NCI-H1436 (cell line): ENCODE measurements around the gene ATXN10.

Experiments used
- DNase-seq: peaks from one replicate; lab custom pipeline; 2025; lab: John Stamatoyannopoulos, UW

The ATXN10 gene

GRCh38 chr22:45758603-45759002, 87.0 kb downstream of the ATXN10 start:
- DNase-seq = no peak

- no peak for DNase-seq
These were observed 89.0 kb downstream of the ATXN10 start for GRCh38 chr22:45760682-45761081.

- DNase-seq = no peak
These were observed 91.1 kb downstream of the ATXN10 start for GRCh38 chr22:45762545-45763235.

GRCh38 chr22:45763236-45763624, 91.6 kb downstream of the ATXN10 start:
- DNase-seq = no peak

GRCh38 chr22:45768490-45768889, 96.9 kb downstream of the ATXN10 start:
- no peak for DNase-seq

- no peak for DNase-seq
These were observed 98.1 kb downstream of the ATXN10 start for GRCh38 chr22:45769569-45770210.

- DNase-seq = no peak
These were observed 98.9 kb downstream of the ATXN10 start for GRCh38 chr22:45770506-45770905.

- no peak for DNase-seq
These were observed 99.4 kb downstream of the ATXN10 start for GRCh38 chr22:45771057-45771456.

GRCh38 chr22:45771711-45772110, 100.1 kb downstream of the ATXN10 start:
- no peak for DNase-seq

GRCh38 chr22:45772743-45773142, 101.1 kb downstream of the ATXN10 start:
- no peak for DNase-seq

- no peak for DNase-seq
These were observed 102.5 kb downstream of the ATXN10 start for GRCh38 chr22:45774001-45774670.

- DNase-seq = no peak
These were observed 103.4 kb downstream of the ATXN10 start for GRCh38 chr22:45775062-45775461.

GRCh38 chr22:45775569-45776312, 104.1 kb downstream of the ATXN10 start:
- DNase-seq = no peak

- no peak for DNase-seq
These were observed 104.6 kb downstream of the ATXN10 start for GRCh38 chr22:45776313-45776585.

GRCh38 chr22:45777046-45777851, 105.6 kb downstream of the ATXN10 start:
- peak; percentile 7 for DNase-seq

GRCh38 chr22:45777852-45778375, 106.3 kb downstream of the ATXN10 start:
- DNase-seq = no peak

GRCh38 chr22:45781459-45781858, 109.8 kb downstream of the ATXN10 start:
- no peak for DNase-seq

GRCh38 chr22:45781966-45782365, 110.3 kb downstream of the ATXN10 start:
- DNase-seq = no peak

GRCh38 chr22:45783021-45783420, 111.4 kb downstream of the ATXN10 start:
- no peak for DNase-seq

GRCh38 chr22:45783690-45784089, 112.1 kb downstream of the ATXN10 start:
- DNase-seq = no peak

- DNase-seq = no peak
These were observed 113.0 kb downstream of the ATXN10 start for GRCh38 chr22:45784357-45785277.
